ENCODE results near the gene BUB3. TPM values are rescaled to one million over a fixed set of nuclear protein-coding genes. Genes with fewer than 3 reads are reported as not detected.

The BUB3 gene
- total and polyA plus RNA-seq, 2 of the 8 experiments (the other 6 are each of a cell fraction or from before 2014, with no cell fraction given) = 183 to 207 TPM

DNA sequence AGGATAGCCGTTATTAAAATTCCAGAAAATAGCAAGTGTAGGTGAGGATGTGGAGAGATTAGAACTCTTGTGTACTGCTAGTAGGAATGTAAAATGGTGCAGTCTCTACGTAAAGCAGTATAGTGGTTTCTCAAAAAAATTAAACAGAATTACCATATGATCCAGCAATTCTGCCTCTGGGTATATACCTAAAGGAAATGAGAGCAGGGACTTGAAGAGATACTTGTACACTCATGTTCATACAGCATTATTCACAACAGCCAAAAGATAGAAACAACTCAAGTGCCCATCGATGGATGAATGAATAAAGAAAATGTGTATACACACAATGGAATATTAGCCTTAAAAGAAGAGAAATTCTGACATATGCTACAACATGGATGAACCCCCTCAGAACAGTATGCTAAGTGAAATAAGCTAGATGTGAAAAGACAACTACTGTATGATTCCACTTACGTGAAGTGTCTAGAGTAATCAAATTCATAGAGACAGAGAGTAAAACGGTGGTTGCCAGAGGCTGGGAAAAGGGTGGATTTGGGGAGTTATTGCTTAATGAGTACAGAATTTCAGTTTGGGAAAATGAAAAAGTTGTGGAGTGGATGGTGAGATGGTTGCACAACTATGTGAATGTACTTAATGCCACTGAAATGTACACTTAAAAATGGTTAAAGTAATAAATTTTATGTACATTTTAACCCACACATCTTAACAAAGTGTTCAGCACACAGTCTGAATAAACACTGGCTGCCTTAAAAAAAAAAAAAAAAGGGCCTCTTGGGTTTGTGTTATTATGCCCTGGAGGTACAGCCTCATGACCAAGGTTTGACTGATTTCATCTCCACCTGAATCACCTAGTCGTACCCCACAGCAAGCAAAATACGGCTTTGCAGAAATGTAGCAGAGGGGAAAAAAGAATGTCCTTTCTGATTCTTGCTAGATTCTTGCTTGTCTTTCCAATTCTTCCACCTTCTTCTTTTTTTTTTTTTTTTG lies 26.2 kb downstream of the BUB3 start:
- no peaks in the 10 kb centered on the region; a peak in 1 of 4 replicates for H3K9me3 ChIP-seq (ENCODE audit: insufficient read depth in 2 of 2, low read depth in 1 of 2, low read length in 1 of 2)
- H3K79me2 ChIP-seq (ENCODE audit: control insufficient read depth in 1 of 2, insufficient read depth in 2 of 2, low read length in 2 of 2) = no peaks in the 10 kb centered on the region; a peak in 1 of 4 replicates
- ChIA-PET POLR2A (ENCODE audit: partially characterized antibody) (no interaction called here), CTCF (ENCODE audit: partially characterized antibody) (no interaction called here)
- no peaks in the 10 kb centered on the region for H3K23me2 ChIP-seq (ENCODE audit: low read depth, low read length)
- H3K79me1 ChIP-seq (ENCODE audit: low read depth, low read length) = no peaks in the 10 kb centered on the region; the same call in 1 of the 2 replicates
- H3K23ac ChIP-seq (ENCODE audit: insufficient read length) = no peak overlapping the region
- H4K8ac ChIP-seq (ENCODE audit: extremely low read depth, insufficient read depth, low read length) = no peak overlapping the region
- H4K20me1 ChIP-seq (replicated peaks in 1 of 2; ENCODE audit: control insufficient read depth in 1 of 2, insufficient read depth in 2 of 2, low read length in 2 of 2) = no peaks in the 10 kb centered on the region
- FAIRE-seq (no peak), DNase-seq (ENCODE audit: low read depth in 1 of 2, low spot score in 2 of 2) (no peak)
- no peak overlapping the region for H3K9ac ChIP-seq (replicated peaks in 1 of 4; ENCODE audit: extremely low read depth in 1 of 4, low read depth in 3 of 4, low read length in 3 of 4)
- H2BK120ac ChIP-seq (replicated peaks; ENCODE audit: low read depth, low read length) = no peak overlapping the region
- peaks cover 0 to 5% (median 3%) of the 10 kb centered on the region in 4 experiments; a peak in 5 of 8 replicates for H3K36me3 ChIP-seq (ENCODE audit: control insufficient read depth in 2 of 4, insufficient read depth in 4 of 4, low read length in 3 of 4)
- no peak overlapping the region for H3K18ac ChIP-seq (ENCODE audit: extremely low read depth, low read length)
- H2BK5ac ChIP-seq (ENCODE audit: low read depth, low read length) = no peak overlapping the region
- H2AFZ ChIP-seq (ENCODE audit: low read length) = no peak overlapping the region
- WGBS, 2 experiments (ENCODE audit: extremely low coverage in 1 of 2, insufficient coverage in 1 of 2, insufficient read length in 1 of 2, insufficient replicate concordance in 2 of 2, low coverage in 1 of 2, low lambda C conversion rate in 2 of 2, missing lambda C conversion rate in 1 of 2) = 91% methylated on average over 7 of the region's 7 CpGs; no CpG with 5 or more reads in 1 of the 2 experiments
- H3K4me1 ChIP-seq (replicated peaks in 1 of 4; ENCODE audit: control insufficient read depth in 3 of 4, insufficient read depth in 4 of 4, low read length in 3 of 4) = no peaks in the 10 kb centered on the region
- no peak overlapping the region for H3K4ac ChIP-seq (replicated peaks; ENCODE audit: insufficient read length, low read depth, low read length)
- H4K91ac ChIP-seq (replicated peaks; ENCODE audit: insufficient read length, low read length) = no peak overlapping the region
- no peak overlapping the region for H2AK5ac ChIP-seq (ENCODE audit: low read depth, low read length)
- H4K5ac ChIP-seq (ENCODE audit: insufficient read length, low read depth, low read length) = no peak overlapping the region
- H2BK20ac ChIP-seq (ENCODE audit: low read length) = no peak overlapping the region
- no peak overlapping the region for H3K56ac ChIP-seq (replicated peaks; ENCODE audit: insufficient read length, low read depth, low read length)
- H2BK12ac ChIP-seq (ENCODE audit: low read depth, low read length) = no peak overlapping the region
- no peaks in the 10 kb centered on the region for H3K27me3 ChIP-seq (replicated peaks in 1 of 4; ENCODE audit: control insufficient read depth in 3 of 4, extremely low read depth in 1 of 4, insufficient read depth in 3 of 4, low read length in 3 of 4)
- no peak overlapping the region for H3K14ac ChIP-seq (ENCODE audit: insufficient read length)
- no peak overlapping the region for H3K4me2 ChIP-seq (ENCODE audit: insufficient read depth in 1 of 2, low read depth in 2 of 2, low read length in 2 of 2)
- no peak overlapping the region for H3K4me3 ChIP-seq (ENCODE audit: extremely low read depth in 1 of 4, insufficient read depth in 2 of 4, low read depth in 3 of 4, low read length in 4 of 4)
- H2BK15ac ChIP-seq (ENCODE audit: low read length) = no peak overlapping the region
- H3K27ac ChIP-seq (ENCODE audit: low read depth, low read length) = no peak overlapping the region
- TF ChIP-seq, protein P1, sequence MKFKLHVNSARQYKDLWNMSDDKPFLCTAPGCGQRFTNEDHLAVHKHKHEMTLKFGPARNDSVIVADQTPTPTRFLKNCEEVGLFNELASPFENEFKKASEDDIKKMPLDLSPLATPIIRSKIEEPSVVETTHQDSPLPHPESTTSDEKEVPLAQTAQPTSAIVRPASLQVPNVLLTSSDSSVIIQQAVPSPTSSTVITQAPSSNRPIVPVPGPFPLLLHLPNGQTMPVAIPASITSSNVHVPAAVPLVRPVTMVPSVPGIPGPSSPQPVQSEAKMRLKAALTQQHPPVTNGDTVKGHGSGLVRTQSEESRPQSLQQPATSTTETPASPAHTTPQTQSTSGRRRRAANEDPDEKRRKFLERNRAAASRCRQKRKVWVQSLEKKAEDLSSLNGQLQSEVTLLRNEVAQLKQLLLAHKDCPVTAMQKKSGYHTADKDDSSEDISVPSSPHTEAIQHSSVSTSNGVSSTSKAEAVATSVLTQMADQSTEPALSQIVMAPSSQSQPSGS (IDR thresholded peaks at IDR 0.05; ENCODE audit: low read length) = no peak
- no peak for TF ChIP-seq KDM1A (IDR thresholded peaks at IDR 0.05; ENCODE audit: borderline replicate concordance, low read length)
- no peak for TF ChIP-seq SUZ12 (IDR thresholded peaks at IDR 0.05; ENCODE audit: low read length)
- TF ChIP-seq CREB1 (IDR thresholded peaks at IDR 0.05) = no peak
- no peak for TF ChIP-seq SRF (IDR thresholded peaks at IDR 0.05; ENCODE audit: low read depth, low read length)
- no peak for TF ChIP-seq EZH2 (IDR thresholded peaks at IDR 0.05; ENCODE audit: low read depth, low read length, severe bottlenecking)
- TF ChIP-seq HDAC6 (IDR thresholded peaks at IDR 0.05; ENCODE audit: low read depth, low read length) = no peak
- TF ChIP-seq NRF1 (IDR thresholded peaks at IDR 0.05; ENCODE audit: low read depth, low read length) = no peak
- no peak for TF ChIP-seq RNF2 (IDR thresholded peaks at IDR 0.05; ENCODE audit: borderline replicate concordance, low read depth, low read length, missing control alignments, poor library complexity, severe bottlenecking)
- TF ChIP-seq TAF7 (optimal IDR thresholded peaks at IDR 0.05; ENCODE audit: borderline replicate concordance, low read depth, low read length) = no peak

Measured in H1 (cell line).